DMS153 (cell line): ENCODE measurements around the gene BCAR3.
"Not testable (repeated sequence)": the region's sequence is repeated elsewhere in the genome, so short reads cannot be mapped to it uniquely, and the experiment has no call there.

Experiments used
- DNase-seq: peaks from one replicate; lab custom pipeline; 2025; lab: John Stamatoyannopoulos, UW

BCAR3 gene

DNA sequence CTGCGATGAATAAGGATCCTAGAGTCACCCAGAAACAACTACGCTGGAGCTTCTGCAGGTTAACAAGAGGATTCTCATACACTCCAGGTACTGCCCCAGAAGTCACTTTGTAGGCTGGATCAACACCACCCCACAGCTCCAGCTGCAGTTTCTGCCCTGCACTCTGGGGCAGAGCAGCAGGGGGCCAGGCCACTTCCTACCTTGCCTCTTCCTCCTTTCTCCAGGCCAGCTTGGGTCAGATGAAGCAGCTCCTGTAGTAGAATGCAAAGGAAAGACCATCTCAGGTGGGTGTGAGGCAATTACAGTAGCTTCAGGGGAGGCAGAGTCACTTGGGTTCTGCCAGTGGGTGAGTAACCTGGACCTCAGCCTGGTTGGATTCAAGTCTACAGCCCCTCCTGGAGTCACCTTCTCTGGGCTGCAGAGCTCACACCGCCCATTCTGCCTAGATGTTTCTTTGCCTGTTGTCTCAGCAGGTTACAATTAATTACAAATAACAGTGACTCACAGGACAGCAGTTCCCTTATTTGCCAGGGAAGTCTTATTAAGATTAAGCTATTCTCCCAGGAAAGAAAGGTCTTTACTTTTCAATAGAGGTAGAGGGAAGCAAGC is 24.4 kb upstream of the BCAR3 start:
- no peak for DNase-seq

DNA sequence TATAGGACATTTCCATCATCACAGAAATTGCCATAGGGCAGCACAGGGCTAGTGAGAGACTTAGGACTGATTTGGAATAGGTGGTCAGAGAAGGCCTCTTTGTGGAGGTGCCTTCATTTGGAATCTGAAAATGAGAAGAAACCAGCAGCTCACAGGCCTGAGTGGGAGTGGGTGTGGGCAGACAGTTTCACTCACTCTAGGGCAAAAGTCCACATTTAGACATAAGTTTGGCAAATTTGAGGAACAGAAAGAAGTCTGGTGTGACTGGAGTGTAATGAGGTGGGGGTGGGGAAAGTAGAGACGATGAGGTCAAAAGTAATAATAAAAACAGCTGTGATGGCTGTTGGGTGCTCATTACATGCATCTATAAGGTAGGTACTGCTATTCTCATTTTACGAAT is 22.4 kb upstream of the BCAR3 start:
- DNase-seq, result no peak

DNA sequence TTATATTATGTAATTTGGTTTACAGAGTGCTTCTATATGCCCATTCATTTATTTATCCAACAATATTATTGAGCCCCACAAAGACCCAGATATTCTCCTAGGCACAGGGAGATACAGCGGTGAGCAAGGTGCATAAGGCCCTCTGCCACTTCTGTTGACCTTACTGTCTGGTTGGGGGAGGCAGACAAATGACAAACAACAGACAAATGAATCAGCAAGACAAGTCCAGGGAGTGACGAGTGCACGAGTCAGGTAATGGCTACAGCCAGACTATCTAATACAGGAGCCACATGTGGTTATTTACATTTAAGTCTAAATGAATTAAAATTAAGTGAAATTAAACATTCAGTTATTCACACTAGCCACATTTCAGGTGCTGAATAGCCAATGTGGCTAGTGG is 22.0 kb upstream of the BCAR3 start:
- no peak for DNase-seq

GRCh38 chr1:93702828-93703183 is 21.2 kb upstream of the BCAR3 start:
- no peak for DNase-seq

DNA sequence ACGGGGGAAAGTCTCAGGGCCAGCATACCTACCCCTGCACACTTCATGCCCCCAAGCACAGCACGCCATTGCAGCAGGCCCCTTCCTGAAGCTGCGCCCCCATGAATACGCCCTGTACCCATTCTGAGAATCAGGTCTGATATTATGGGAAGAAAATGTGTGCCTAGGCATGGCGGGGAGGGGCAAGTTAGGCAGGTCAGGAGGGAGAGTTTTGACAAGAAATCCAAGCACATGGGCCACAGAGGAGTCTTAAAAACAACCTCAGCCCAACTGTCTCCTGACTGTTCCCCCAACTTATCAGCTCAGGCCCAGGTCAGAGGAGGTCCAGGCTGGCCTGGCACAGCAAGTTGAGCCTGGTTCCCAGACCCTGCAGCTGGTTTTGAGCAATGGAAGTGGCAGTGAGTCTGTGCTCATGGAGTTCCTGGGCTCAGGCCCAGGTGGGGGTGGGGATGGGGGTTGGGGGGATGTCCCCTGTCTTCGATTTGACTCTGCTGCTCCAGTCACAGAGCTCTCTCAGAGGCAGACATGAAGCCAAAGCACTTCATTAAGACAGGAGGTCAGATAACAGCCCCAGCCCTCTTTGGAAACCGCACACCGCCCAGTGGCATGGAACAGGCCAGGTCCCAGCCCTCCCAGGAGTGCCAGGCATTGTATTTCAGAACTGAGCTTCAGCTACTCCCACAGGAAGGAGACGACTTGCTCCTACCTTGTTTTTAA is 20.6 kb upstream of the BCAR3 start:
- no peak for DNase-seq

GRCh38 chr1:93701629-93702028 is 20.0 kb upstream of the BCAR3 start:
- no peak for DNase-seq

DNA sequence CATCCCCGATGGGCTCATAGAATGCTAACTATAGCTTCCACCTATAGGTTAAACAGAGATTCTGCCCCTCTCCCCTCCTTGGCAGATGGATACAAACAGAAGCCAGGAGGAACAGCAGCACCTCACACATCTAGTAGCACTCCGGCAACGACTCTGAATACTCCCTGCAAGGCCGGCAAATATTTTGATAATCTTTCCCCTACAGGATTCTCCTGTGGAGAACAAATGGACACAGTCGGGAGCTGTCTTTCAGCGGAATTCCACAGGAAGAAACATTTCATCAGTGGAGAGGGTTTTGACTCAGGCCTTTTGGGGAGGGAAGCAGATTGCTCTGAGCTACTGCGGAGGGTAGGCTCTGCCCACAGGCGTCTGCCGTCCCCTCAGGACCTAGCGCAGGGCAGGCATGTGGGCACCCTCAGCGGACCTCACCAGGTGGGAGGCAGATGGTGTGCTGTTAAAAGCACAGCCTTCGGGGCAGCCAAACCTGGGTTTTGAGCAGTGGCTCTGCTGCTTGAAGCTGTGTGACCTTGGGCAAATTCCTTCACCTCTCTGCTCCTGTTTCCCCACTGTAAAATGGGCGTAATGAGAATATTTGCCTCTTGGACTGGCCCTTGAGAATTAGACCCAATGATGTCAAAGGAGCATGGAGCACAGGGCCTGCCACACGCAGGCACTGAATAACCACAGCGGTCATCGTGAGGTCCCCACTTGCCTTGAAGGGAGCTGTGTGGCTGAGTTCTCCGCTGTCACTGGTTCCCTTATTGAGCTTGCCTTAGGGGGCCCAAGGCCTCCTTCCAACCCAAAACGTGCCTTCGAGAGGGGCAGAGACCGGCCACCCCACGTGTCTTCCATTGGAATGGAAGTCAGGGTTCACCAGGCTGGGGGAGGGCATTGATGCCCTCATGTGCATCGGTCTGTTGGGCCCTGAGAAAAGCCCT is 19.2 kb upstream of the BCAR3 start:
- DNase-seq, result no peak

- no peak for DNase-seq
Measured at GRCh38 chr1:93699503-93700168, 18.0 kb upstream of the BCAR3 start.

GRCh38 chr1:93699049-93699384 is 17.4 kb upstream of the BCAR3 start:
- DNase-seq, result no peak

DNA sequence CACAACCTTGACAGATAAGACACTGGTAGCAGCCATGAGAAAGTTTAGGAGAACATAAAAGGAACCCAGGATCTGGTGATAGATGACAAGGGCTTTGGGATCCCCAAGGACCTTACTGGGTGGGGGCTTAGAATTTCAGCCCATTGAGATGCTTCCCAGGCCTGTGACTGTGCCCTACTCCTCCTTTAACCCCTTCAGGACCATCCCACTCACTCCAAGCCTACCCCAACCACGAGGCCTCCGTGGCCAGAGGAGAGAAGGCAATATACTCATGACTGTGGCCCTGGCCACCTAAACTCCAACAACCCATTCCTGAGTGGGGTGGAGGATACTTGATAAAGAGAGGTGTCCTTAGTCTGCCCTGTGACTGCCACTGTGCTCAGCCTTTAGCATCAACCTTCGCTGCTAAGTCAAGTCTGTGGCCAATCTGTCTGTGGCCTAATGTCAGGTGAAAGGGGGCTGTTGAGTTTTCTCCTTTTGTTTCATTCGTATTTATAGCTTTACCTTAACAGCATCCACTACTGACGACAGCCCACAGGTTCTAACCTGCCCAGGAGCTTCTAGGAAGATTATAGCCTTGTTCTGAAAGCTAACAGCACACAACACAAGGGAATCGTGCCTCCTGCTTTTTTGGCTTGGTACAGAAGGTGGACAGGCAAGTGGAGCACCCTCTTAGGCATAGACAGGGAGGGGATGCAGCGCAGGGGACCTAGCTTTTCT is 16.9 kb upstream of the BCAR3 start:
- no peak for DNase-seq

- not testable (repeated sequence) for DNase-seq
Measured at GRCh38 chr1:93697566-93697965, 15.9 kb upstream of the BCAR3 start.

- DNase-seq, result no peak
Measured at GRCh38 chr1:93695411-93696005, 13.9 kb upstream of the BCAR3 start.

DNA sequence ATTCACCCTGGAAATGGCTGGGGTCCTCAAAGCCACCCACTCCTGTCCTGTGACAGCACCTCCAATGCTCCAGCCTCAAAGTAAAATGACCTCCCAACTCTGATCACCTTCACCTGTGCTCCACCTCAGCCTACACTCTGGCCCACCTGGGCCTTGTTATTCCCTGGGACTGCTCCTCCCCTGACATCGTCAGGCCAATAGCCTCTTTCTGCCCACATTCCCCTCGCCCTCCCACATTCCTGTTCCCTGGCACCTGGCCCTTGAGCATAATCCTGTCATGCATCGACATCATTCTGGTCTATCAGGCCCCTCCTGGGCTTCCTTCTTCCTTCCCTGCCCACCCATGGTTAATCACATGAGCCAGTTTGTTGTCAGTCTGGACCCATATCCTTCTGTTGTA is 13.2 kb upstream of the BCAR3 start:
- no peak for DNase-seq

DNA sequence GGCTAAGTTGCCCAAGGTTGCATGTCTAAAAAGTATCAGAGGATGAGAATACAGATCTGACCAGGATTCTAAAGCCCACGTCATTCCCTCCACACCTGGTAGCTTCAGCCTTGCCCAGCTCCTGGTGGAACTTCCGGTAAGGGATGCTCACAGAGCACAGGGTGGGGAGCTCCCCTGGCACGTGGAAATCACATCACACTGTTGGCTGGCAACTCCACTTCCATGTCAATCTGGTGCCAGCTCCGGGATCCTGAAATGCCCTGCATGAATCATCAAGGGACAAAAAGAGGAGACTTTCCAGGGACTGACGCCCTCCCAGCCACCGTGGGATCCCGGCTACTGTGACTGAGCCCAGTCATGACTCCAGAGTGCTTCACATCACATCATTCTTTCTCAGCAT is 12.4 kb upstream of the BCAR3 start:
- no peak for DNase-seq

DNA sequence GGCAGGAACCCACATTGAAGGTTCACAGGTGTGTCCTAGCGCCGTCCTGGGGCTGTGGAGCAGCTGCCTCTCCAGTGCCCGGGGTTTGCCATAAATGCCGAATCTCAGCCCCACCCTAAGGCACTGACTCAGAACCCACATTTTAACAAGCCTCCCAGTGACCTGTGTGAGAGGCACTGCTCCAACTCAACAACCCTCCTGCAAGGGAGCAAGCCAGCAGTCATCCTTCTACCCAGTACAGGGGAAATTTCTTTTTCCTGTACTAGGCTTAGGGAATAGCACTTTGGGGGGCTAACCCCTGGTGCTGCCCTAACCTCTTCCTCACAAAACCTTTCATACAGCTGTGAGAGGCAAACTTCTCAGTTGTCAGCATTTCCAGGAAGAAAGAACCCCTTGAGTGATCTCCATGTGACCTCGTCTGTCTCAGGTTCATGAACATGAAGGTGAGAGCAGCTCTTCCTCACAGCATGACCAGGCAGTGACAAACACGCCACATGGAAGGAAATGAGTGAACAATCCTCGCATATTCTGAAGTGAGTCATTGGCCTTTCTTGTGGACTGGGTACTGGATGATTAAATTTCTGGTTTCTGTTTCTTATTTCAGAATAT is 11.4 kb upstream of the BCAR3 start:
- no peak for DNase-seq

- no peak for DNase-seq
Measured at GRCh38 chr1:93692451-93692861, 10.8 kb upstream of the BCAR3 start.

DNA sequence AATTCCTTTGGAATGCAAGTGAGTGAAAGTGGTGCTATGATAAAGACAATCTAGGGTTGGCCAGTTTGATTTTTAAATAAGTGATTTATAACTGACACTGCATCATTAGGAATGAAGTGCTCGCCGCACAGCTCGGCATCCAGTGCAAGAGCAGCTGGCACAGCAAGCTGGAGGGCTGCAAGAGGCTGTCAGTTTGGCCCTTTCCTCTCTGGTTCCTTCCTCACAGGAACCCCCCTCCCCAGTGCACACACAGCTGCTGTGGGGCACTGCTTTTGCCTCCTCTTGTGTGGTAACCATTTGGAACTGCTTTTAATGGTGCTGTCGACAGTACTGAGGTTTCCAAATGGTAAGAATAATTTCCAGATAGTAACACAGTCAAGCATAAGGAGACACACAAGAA is 10.4 kb upstream of the BCAR3 start:
- no peak for DNase-seq

- no peak for DNase-seq
Measured at GRCh38 chr1:93690921-93691789, 9.5 kb upstream of the BCAR3 start.

- no peak for DNase-seq
Measured at GRCh38 chr1:93690341-93690740, 8.7 kb upstream of the BCAR3 start.
